A549 (cell line): ENCODE results near the gene SPAG4. TPM values are rescaled to one million over a fixed set of nuclear protein-coding genes. Genes with fewer than 3 reads are reported as not detected.

ENCODE experiments used
- ATAC-seq, 2 experiments: fragments of 200-7000 bp in 1 of 2; fragments of >200 bp in 1 of 2; cut with Nextera tagmentation in 1 of 2; cut with Tn5 transposase in 1 of 2; 3 replicates each; pipeline versions ENCODE4 v1.8.0 to v1.9.1; 2018 to 2020; ENCODE audit warnings: mild to moderate bottlenecking in 1 of 2, moderate library complexity in 1 of 2
- CTCF ChIA-PET: fragments of 300-600 bp; sonication (Branson Sonifier 250); formaldehyde crosslinking; extraction: SDS; loops from one replicate; lab custom pipeline; 2021; ENCODE audit warnings: antibody characterized with exemption, inconsistent platforms; lab: Yijun Ruan, JAX
- POLR2A ChIA-PET: fragments of 350-600 bp; formaldehyde crosslinking; extraction: SDS; loops from one replicate; lab custom pipeline; 2021; ENCODE audit warnings: antibody characterized with exemption, inconsistent platforms; lab: Yijun Ruan, JAX
- DNase-seq, 2 experiments: peaks; one replicate each; pipeline versions ENCODE4 v3.0.0 to v3.0.0-alpha.2; 2011 to 2016; ENCODE audit warnings: low read depth in 1 of 2, low spot score in 1 of 2
- FAIRE-seq: peaks from 2 replicates; lab custom pipeline; 2011; peaks lifted over from hg19 to GRCh38; lab: Jason Lieb, UNC
- H3K27ac ChIP-seq, 2 experiments: fragments of >200 bp; sonication (Bioruptor Twin); formaldehyde crosslinking; 3 replicates each; pipeline ENCODE4 v1.5.1; 2016 to 2017
- H3K4me1 ChIP-seq: fragments of >200 bp; sonication (Bioruptor Twin); formaldehyde crosslinking; 3 replicates; pipeline ENCODE4 v1.6.1; 2016
- H3K4me2 ChIP-seq: fragments of >200 bp; sonication (Bioruptor Twin); formaldehyde crosslinking; 3 replicates; pipeline ENCODE4 v1.6.1; 2016
- H3K4me3 ChIP-seq: fragments of >200 bp; sonication (Bioruptor Twin); formaldehyde crosslinking; 3 replicates; pipeline ENCODE4 v1.5.1; 2016
- H3K9me3 ChIP-seq: fragments of >200 bp; sonication (Bioruptor Twin); formaldehyde crosslinking; 3 replicates; pipeline ENCODE4 v1.6.1; 2016
- ATOH8 ChIP-seq: fragments of 250-450 bp; sonication (Bioruptor Pico); IDR thresholded peaks from 2 replicates; pipeline ENCODE4 v1.5.0; 2020; ENCODE audit warnings: low read depth, mild to moderate bottlenecking, moderate library complexity
- BCL3 ChIP-seq: fragments of >200 bp; sonication (Bioruptor Twin); formaldehyde crosslinking; IDR thresholded peaks from 3 replicates; pipeline ENCODE4 v1.6.1; 2016
- CEBPB ChIP-seq, 2 experiments: fragments of >200 bp in 1 of 2; sonication (Bioruptor Twin) in 1 of 2; formaldehyde crosslinking in 1 of 2; IDR thresholded peaks; 2 replicates each; pipeline ENCODE4 v1.6.1; 2012 to 2016
- CHD2 ChIP-seq: fragments of 150-350 bp; IDR thresholded peaks from 2 replicates; pipeline ENCODE4 v1.6.1; 2014; ENCODE audit warnings: low read length; ENCODE audit not compliant: partially characterized antibody
- CHD4 ChIP-seq: fragments of 200-600 bp; sonication (generic); IDR thresholded peaks from 2 replicates; pipeline ENCODE4 v1.6.1; 2016; ENCODE audit warnings: antibody characterized with exemption, mild to moderate bottlenecking, borderline replicate concordance
- E2F6 ChIP-seq: IDR thresholded peaks from 2 replicates; pipeline ENCODE4 v1.6.1; 2012; ENCODE audit warnings: low read depth, borderline replicate concordance
- EHF ChIP-seq: fragments of 250-450 bp; sonication (Bioruptor Pico); IDR thresholded peaks from 2 replicates; pipeline ENCODE4 v1.5.0; 2020; ENCODE audit warnings: mild to moderate bottlenecking
- EP300 ChIP-seq, 2 experiments: fragments of >200 bp; sonication (Bioruptor Twin); formaldehyde crosslinking; IDR thresholded peaks; 2 replicates in 1 of 2; 3 replicates in 1 of 2; pipeline ENCODE4 v1.6.1; 2016 to 2017
- FOSB ChIP-seq: fragments of 250-450 bp; sonication (Bioruptor Pico); IDR thresholded peaks from 2 replicates; pipeline ENCODE4 v1.5.0; 2020; ENCODE audit warnings: mild to moderate bottlenecking, moderate library complexity
- HES2 ChIP-seq: fragments of >200 bp; sonication (Bioruptor Twin); formaldehyde crosslinking; IDR thresholded peaks from 2 replicates; pipeline ENCODE4 v1.6.1; 2016
- HMGXB4 ChIP-seq: fragments of 250-450 bp; sonication (Bioruptor Pico); IDR thresholded peaks from 2 replicates; pipeline ENCODE4 v1.5.0; 2021; ENCODE audit warnings: mild to moderate bottlenecking, moderate library complexity, borderline replicate concordance
- HOXB13 ChIP-seq: fragments of 250-450 bp; sonication (Bioruptor Pico); IDR thresholded peaks from 2 replicates; pipeline ENCODE4 v1.5.0; 2020; ENCODE audit warnings: low read depth, mild to moderate bottlenecking, moderate library complexity
- HOXB5 ChIP-seq: fragments of 250-450 bp; sonication (Bioruptor Pico); IDR thresholded peaks from 2 replicates; pipeline ENCODE4 v1.5.0; 2020; ENCODE audit warnings: mild to moderate bottlenecking, moderate library complexity
- JUNB ChIP-seq: fragments of >200 bp; sonication (Bioruptor Twin); formaldehyde crosslinking; IDR thresholded peaks from 2 replicates; pipeline ENCODE4 v1.6.1; 2016
- KDM1A ChIP-seq: fragments of 200-600 bp; sonication (generic); IDR thresholded peaks from 2 replicates; pipeline ENCODE4 v1.6.1; 2016; ENCODE audit warnings: low read depth, mild to moderate bottlenecking
- MAX ChIP-seq: IDR thresholded peaks from 2 replicates; pipeline ENCODE4 v1.6.1; 2012
- PHF8 ChIP-seq: fragments of 200-600 bp; sonication (generic); IDR thresholded peaks from 2 replicates; pipeline ENCODE4 v1.6.1; 2016; ENCODE audit warnings: low read depth, mild to moderate bottlenecking, antibody characterized with exemption, moderate library complexity, borderline replicate concordance
- RAD21 ChIP-seq, 2 experiments: fragments of >200 bp in 1 of 2; sonication (Bioruptor Twin) in 1 of 2; formaldehyde crosslinking in 1 of 2; IDR thresholded peaks in 1 of 2; conservative IDR thresholded peaks in 1 of 2; 2 replicates in 1 of 2; 3 replicates in 1 of 2; pipeline ENCODE4 v1.6.1; 2012 to 2018; ENCODE audit warnings: inconsistent platforms in 1 of 2
- REST ChIP-seq: fragments of 200-600 bp; sonication (generic); IDR thresholded peaks from 2 replicates; pipeline ENCODE4 v1.6.1; 2016; ENCODE audit warnings: antibody characterized with exemption, mild to moderate bottlenecking, moderate library complexity
- RNF2 ChIP-seq: fragments of 200-600 bp; sonication (generic); IDR thresholded peaks from 2 replicates; pipeline ENCODE4 v1.6.1; 2016; ENCODE audit warnings: low read depth, mild to moderate bottlenecking, antibody characterized with exemption, moderate library complexity, borderline replicate concordance
- TP53 ChIP-seq: fragments of 250-450 bp; sonication (Bioruptor Pico); IDR thresholded peaks from 2 replicates; pipeline ENCODE4 v1.5.0; 2021; ENCODE audit warnings: mild to moderate bottlenecking, moderate library complexity
- ZFP36 ChIP-seq: fragments of 450-650 bp; IDR thresholded peaks from 2 replicates; pipeline ENCODE4 v1.6.1; 2014; ENCODE audit warnings: borderline replicate concordance; ENCODE audit not compliant: partially characterized antibody
- WGBS: methylation state at CpG from one replicate; pipeline ENCODE4 v1.1.6; 2017; ENCODE audit errors: missing lambda C conversion rate; 5-methylcytosine and 5-hydroxymethylcytosine counted together
- polyA plus RNA-seq, 4 experiments: library from polyadenylated mRNA; depleted of rRNA in 3 of 4; stranded (reverse); fragments of >200 nt; fragmentation: RNase III in 1 of 4; extraction: RNeasy Plus Mini Kit Qiagen cat#74134 plus additional on column Dnase treatment in 1 of 4; gene quantifications; 2 replicates in 3 of 4; 3 replicates in 1 of 4; pipeline ENCODE4 v1.2.3, GENCODE V29; 2011 to 2017

SPAG4 gene
- polyA plus RNA-seq, 2 of the 4 experiments (the other 2 are of a cell fraction) = 4.4 to 5.0 TPM

GRCh38 chr20:35669221-35669620 is 53.6 kb downstream of the SPAG4 start:
- DNase-seq = no peak
- no peak overlapping the region for H3K4me2 ChIP-seq
- TF ChIP-seq ATOH8 (CRISPR knock-in tag) = no peak
- TF ChIP-seq E2F6 = no peak
- TF ChIP-seq JUNB = no peak
- TF ChIP-seq EP300 (IDR thresholded peaks at IDR 0.05) = no peak
- no peak for TF ChIP-seq HOXB5 (CRISPR knock-in tag)
- no peak for TF ChIP-seq EHF
- TF ChIP-seq REST = no peak
- TF ChIP-seq BCL3 = no peak
- TF ChIP-seq FOSB (CRISPR knock-in tag) = no peak
- no peak for TF ChIP-seq CEBPB (IDR thresholded peaks at IDR 0.05)
- TF ChIP-seq MAX = no peak
- no peak for TF ChIP-seq HOXB13 (CRISPR knock-in tag)
- TF ChIP-seq CHD2 = no peak
- TF ChIP-seq HMGXB4 (CRISPR knock-in tag) = no peak
- no peak for TF ChIP-seq PHF8
- TF ChIP-seq KDM1A = no peak
- TF ChIP-seq, all 56 proteins: peak for 0
- ChIA-PET CTCF (interaction anchor here (0.6 to 1.4 kb wide), 4 partner anchors 10 to 159 kb away, joined by 3 to 4 read pairs (median 4); no protein-coding TSS in a partner anchor), POLR2A (no interaction called here)
- H3K4me3 ChIP-seq = no peak overlapping the region
- FAIRE-seq = no peak
- no peak overlapping the region for H3K27ac ChIP-seq
- H3K4me1 ChIP-seq = no peaks in the 10 kb centered on the region
- ATAC-seq = no peak
- H3K9me3 ChIP-seq = no peaks in the 10 kb centered on the region
- 97% methylated on average over 5 of the region's 5 CpGs for WGBS

GRCh38 chr20:35669681-35670080 is 54.1 kb downstream of the SPAG4 start:
- DNase-seq = no peak
- CTCF ChIA-PET = interaction anchor here (1.4 kb wide), 1 partner anchor 24 kb away, joined by 3 read pairs; no protein-coding TSS in a partner anchor
- no peaks in the 10 kb centered on the region for H3K9me3 ChIP-seq
- ATAC-seq = no peak
- FAIRE-seq = no peak
- no peak overlapping the region for H3K4me2 ChIP-seq
- TF ChIP-seq CHD4 (no peak), RNF2 (no peak), ATOH8 (CRISPR knock-in tag) (no peak), HES2 (no peak), BCL3 (no peak), ZFP36 (no peak), RAD21 (conservative IDR thresholded peaks at IDR 0.05 in 1 of 2, IDR thresholded peaks at IDR 0.05 in 1 of 2) (no peak), TP53 (CRISPR knock-in tag) (no peak)
- POLR2A ChIA-PET = no interaction called here
- H3K4me3 ChIP-seq = no peak overlapping the region
- 46% methylated on average over 1 of the region's 1 CpG for WGBS
- no peak overlapping the region for H3K27ac ChIP-seq
- H3K4me1 ChIP-seq = no peaks in the 10 kb centered on the region
